Loucy (cell line): Measurements from ENCODE around the gene DHRS3.

Source experiments
- H2AFZ ChIP-seq: fragments of 200-600 bp; sonication (generic); 2 replicates; pipeline ENCODE4 v1.6.0; 2016; ENCODE audit warnings: antibody characterized with exemption, mild to moderate bottlenecking, low read length, moderate library complexity
- H3F3A ChIP-seq: fragments of 200-600 bp; 2 replicates; pipeline ENCODE4 v1.6.0; 2016; ENCODE audit warnings: antibody characterized with exemption, low read depth, mild to moderate bottlenecking
- H3K27me3 ChIP-seq: fragments of 200-600 bp; sonication (generic); 2 replicates; pipeline ENCODE4 v1.6.1; 2014; ENCODE audit warnings: low read length, mild to moderate bottlenecking; ENCODE audit not compliant: insufficient read depth, poor library complexity, severe bottlenecking
- H3K36me3 ChIP-seq: fragments of 200-600 bp; sonication (generic); 2 replicates; pipeline ENCODE4 v1.6.1; 2016; ENCODE audit warnings: low read length; ENCODE audit not compliant: insufficient read depth
- H3K4me1 ChIP-seq: fragments of 200-600 bp; sonication (generic); 2 replicates; pipeline ENCODE4 v1.5.1; 2014; ENCODE audit warnings: low read length, mild to moderate bottlenecking; ENCODE audit not compliant: insufficient read depth, poor library complexity, severe bottlenecking
- H3K4me2 ChIP-seq: fragments of 200-600 bp; sonication (generic); 2 replicates; pipeline ENCODE4 v1.6.0; 2014; ENCODE audit warnings: antibody characterized with exemption, low read length, low read depth, mild to moderate bottlenecking; ENCODE audit not compliant: poor library complexity, severe bottlenecking
- H3K4me3 ChIP-seq: fragments of 200-600 bp; sonication (generic); 2 replicates; pipeline ENCODE4 v1.5.1; 2014; ENCODE audit warnings: low read length, mild to moderate bottlenecking, mixed read lengths; ENCODE audit not compliant: poor library complexity, severe bottlenecking
- H3K79me2 ChIP-seq: fragments of 200-600 bp; sonication (generic); 2 replicates; pipeline ENCODE4 v1.6.1; 2014; ENCODE audit warnings: low read length; ENCODE audit not compliant: insufficient read depth
- H3K9ac ChIP-seq: fragments of 200-600 bp; sonication (generic); 2 replicates; pipeline ENCODE4 v1.6.0; 2014; ENCODE audit warnings: mild to moderate bottlenecking, low read depth, low read length, moderate library complexity; ENCODE audit not compliant: poor library complexity, severe bottlenecking
- H3K9me2 ChIP-seq: fragments of 200-600 bp; sonication (generic); replicated peaks from 2 replicates; pipeline ENCODE4 v1.6.1; 2016; ENCODE audit warnings: low read depth, low read length, mixed read lengths
- H3K9me3 ChIP-seq: fragments of 200-600 bp; sonication (generic); 2 replicates; pipeline ENCODE4 v1.6.1; 2014; ENCODE audit warnings: mild to moderate bottlenecking, antibody characterized with exemption, low read length, low read depth; ENCODE audit not compliant: insufficient read depth
- H4K20me1 ChIP-seq: fragments of 200-600 bp; sonication (generic); 2 replicates; pipeline ENCODE4 v1.6.0; 2014; ENCODE audit warnings: antibody characterized with exemption, low read length, mild to moderate bottlenecking; ENCODE audit not compliant: insufficient read depth, poor library complexity, severe bottlenecking
- CTCF ChIP-seq: fragments of 200-600 bp; sonication (generic); conservative IDR thresholded peaks from 2 replicates; pipeline ENCODE4 v1.5.1; 2014; ENCODE audit warnings: mild to moderate bottlenecking, antibody characterized with exemption, low read length
- EZH2phosphoT487 ChIP-seq: fragments of 200-600 bp; IDR thresholded peaks from 2 replicates; pipeline ENCODE4 v1.6.1; 2018; ENCODE audit warnings: antibody characterized with exemption, mild to moderate bottlenecking, moderate library complexity, borderline replicate concordance

DHRS3 gene

DNA sequence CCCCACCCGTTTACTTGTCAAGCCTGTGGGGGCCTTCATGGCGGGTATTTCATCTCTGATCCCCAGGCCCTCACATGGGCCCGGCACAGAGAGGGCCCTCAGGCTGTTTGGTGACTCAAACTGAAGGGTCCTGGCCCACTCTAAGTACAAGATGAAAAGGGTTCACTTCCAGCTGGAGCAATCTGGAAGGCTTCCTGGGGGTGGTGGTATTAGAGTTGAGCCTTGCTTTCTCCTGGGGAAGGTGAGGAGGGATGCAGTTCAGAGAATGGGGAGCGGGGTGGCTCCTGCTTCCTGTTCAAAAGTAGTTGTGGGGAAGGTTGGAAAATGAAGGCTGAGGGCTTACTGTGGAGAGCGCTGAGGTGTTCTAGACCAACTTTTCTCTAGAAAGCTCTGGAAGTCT lies 47.7 kb downstream of the DHRS3 start:
- no peaks in the 10 kb centered on the region for H3F3A ChIP-seq
- H3K9me2 ChIP-seq, result no peaks in the 10 kb centered on the region
- H3K4me1 ChIP-seq, result no peaks in the 10 kb centered on the region
- H2AFZ ChIP-seq, result no peak overlapping the region
- TF ChIP-seq EZH2phosphoT487 (no peak), CTCF (no peak)
- no peaks in the 10 kb centered on the region for H3K9me3 ChIP-seq
- no peak overlapping the region for H3K9ac ChIP-seq
- no peaks in the 10 kb centered on the region for H3K79me2 ChIP-seq
- peaks cover 34% of the 10 kb centered on the region; the same call in 1 of the 2 replicates for H3K36me3 ChIP-seq
- H3K4me2 ChIP-seq, result no peak overlapping the region
- H3K27me3 ChIP-seq, result no peaks in the 10 kb centered on the region
- H3K4me3 ChIP-seq, result no peak overlapping the region
- no peaks in the 10 kb centered on the region for H4K20me1 ChIP-seq

DNA sequence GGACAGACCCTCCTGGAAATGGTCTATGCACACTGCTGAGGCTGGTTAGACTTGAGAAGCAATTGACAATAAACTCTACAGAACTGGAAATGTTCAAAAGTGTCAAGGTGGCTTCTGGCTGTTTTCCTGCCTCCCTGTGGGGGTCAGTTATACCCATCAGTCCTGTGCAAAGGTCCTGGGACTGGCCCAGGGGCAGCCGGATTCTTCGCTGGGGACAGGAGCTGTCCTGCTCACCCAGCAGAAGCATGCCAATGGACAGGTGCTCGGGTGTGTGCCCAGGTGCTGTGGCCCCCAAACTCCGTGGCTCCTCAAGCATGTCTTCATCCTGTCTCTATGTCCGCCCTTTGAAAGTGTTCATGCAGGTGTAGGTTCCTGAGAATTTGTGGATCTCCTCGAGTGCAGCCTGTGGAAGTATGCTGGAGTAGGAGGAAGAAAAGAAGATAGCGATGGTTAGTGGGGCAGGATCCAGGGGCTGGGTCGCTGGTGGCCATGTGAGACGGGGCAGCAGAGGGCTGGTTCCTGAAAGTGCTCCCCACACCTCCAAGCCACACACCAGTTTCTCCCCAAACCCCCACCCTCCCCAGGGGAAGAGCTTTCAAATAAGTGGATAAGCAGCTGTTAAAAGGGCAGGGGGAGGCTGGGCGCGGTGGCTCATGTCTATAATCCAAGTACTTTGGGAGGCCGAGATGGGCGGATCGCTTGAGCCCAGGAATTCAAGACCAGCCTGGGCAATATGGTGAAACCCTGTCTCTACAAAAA lies 49.8 kb downstream of the DHRS3 start:
- Histone ChIP-seq H3K4me2 (no peak overlapping the region), H2AFZ (no peak overlapping the region), H3K4me1 (no peaks in the 10 kb centered on the region), H3K79me2 (no peaks in the 10 kb centered on the region), H3K9me2 (no peaks in the 10 kb centered on the region), H3K4me3 (no peak overlapping the region), H3F3A (no peaks in the 10 kb centered on the region), H3K36me3 (peaks cover 27% of the 10 kb centered on the region; the same call in 1 of the 2 replicates), H3K9me3 (peaks cover 13% of the 10 kb centered on the region; the same call in 1 of the 2 replicates), H3K9ac (no peak overlapping the region), H4K20me1 (no peaks in the 10 kb centered on the region), H3K27me3 (no peaks in the 10 kb centered on the region)
- no peak for TF ChIP-seq CTCF
- no peak for TF ChIP-seq EZH2phosphoT487

- peaks cover 27% of the 10 kb centered on the region; the same call in 1 of the 2 replicates for H3K36me3 ChIP-seq
- no peak overlapping the region for H3K9ac ChIP-seq
- no peaks in the 10 kb centered on the region for H3F3A ChIP-seq
- H3K9me3 ChIP-seq, result peaks cover 17% of the 10 kb centered on the region; the same call in 1 of the 2 replicates
- H3K79me2 ChIP-seq, result no peaks in the 10 kb centered on the region
- no peak overlapping the region for H3K4me3 ChIP-seq
- no peaks in the 10 kb centered on the region for H4K20me1 ChIP-seq
- no peaks in the 10 kb centered on the region for H3K4me1 ChIP-seq
- no peak for TF ChIP-seq EZH2phosphoT487
- no peak for TF ChIP-seq CTCF
- H2AFZ ChIP-seq, result no peak overlapping the region
- no peaks in the 10 kb centered on the region for H3K27me3 ChIP-seq
- H3K4me2 ChIP-seq, result no peak overlapping the region
- no peaks in the 10 kb centered on the region for H3K9me2 ChIP-seq
These were observed 50.7 kb downstream of the DHRS3 start for GRCh38 chr1:12567288-12567819.
